GM23338 (cell line): Measurements from ENCODE around the gene CLEC14A. TPM values are rescaled to one million over a fixed set of nuclear protein-coding genes. Genes with fewer than 3 reads are reported as not detected.

ENCODE experiments used
- ATAC-seq: fragments of 200-7000 bp; cut with Tn5 transposase; 3 replicates; pipeline ENCODE4 v1.9.1; 2020
- DNase-seq: peaks from one replicate; pipeline ENCODE4 v3.0.0-alpha.2; 2015; ENCODE audit warnings: low spot score
- H2AFZ ChIP-seq: fragments of 200-600 bp; sonication (generic); 2 replicates; pipeline ENCODE4 v1.8.0; 2016; ENCODE audit warnings: antibody characterized with exemption, mild to moderate bottlenecking, moderate library complexity
- H3F3A ChIP-seq: fragments of 200-600 bp; sonication (generic); replicated peaks from 2 replicates; pipeline ENCODE4 v1.8.0; 2017; ENCODE audit warnings: antibody characterized with exemption, mixed run types, low read depth
- H3K27ac ChIP-seq: fragments of 200-600 bp; sonication (generic); 2 replicates; pipeline ENCODE4 v1.6.1; 2016; ENCODE audit warnings: low read depth
- H3K27me3 ChIP-seq: fragments of 200-600 bp; sonication (generic); 2 replicates; pipeline ENCODE4 v1.8.0; 2016; ENCODE audit warnings: mild to moderate bottlenecking, mixed run types, moderate library complexity; ENCODE audit not compliant: insufficient read depth
- H3K36me3 ChIP-seq: fragments of 200-600 bp; sonication (generic); 2 replicates; pipeline ENCODE4 v1.8.0; 2016; ENCODE audit warnings: mild to moderate bottlenecking; ENCODE audit not compliant: insufficient read depth
- H3K4me1 ChIP-seq: fragments of 200-600 bp; sonication (generic); 2 replicates; pipeline ENCODE4 v1.8.0; 2016; ENCODE audit warnings: mild to moderate bottlenecking, moderate library complexity; ENCODE audit not compliant: insufficient read depth
- H3K4me2 ChIP-seq: fragments of 200-600 bp; sonication (generic); 2 replicates; pipeline ENCODE4 v1.7.1; 2017; ENCODE audit warnings: mixed run types
- H3K4me3 ChIP-seq: fragments of 200-600 bp; sonication (generic); 2 replicates; pipeline ENCODE4 v1.6.1; 2016; ENCODE audit warnings: mixed run types
- H3K79me2 ChIP-seq: fragments of 200-600 bp; sonication (generic); replicated peaks from 2 replicates; pipeline ENCODE4 v1.8.0; 2017; ENCODE audit warnings: mild to moderate bottlenecking; ENCODE audit not compliant: insufficient read depth
- H3K9me2 ChIP-seq: fragments of 200-600 bp; sonication (generic); 2 replicates; pipeline ENCODE4 v1.8.0; 2017; ENCODE audit not compliant: insufficient read depth
- H4K20me1 ChIP-seq: fragments of 200-600 bp; sonication (generic); replicated peaks from 2 replicates; pipeline ENCODE4 v1.8.0; 2017; ENCODE audit warnings: mild to moderate bottlenecking; ENCODE audit not compliant: insufficient read depth
- H3K27ac Mint-ChIP-seq: 2 replicates; pipeline ENCODE4 v1.8.0; 2020; ENCODE audit warnings: inconsistent platforms, mild to moderate bottlenecking, moderate library complexity, mixed read lengths
- H3K27me3 Mint-ChIP-seq: 3 replicates; pipeline ENCODE4 v1.8.0; 2022; ENCODE audit warnings: low read depth, mild to moderate bottlenecking, moderate library complexity, mixed read lengths, inconsistent platforms; ENCODE audit not compliant: insufficient read depth, poor library complexity
- H3K36me3 Mint-ChIP-seq: 3 replicates; pipeline ENCODE4 v1.8.0; 2021; ENCODE audit warnings: low read depth, mild to moderate bottlenecking, inconsistent platforms, moderate library complexity, mixed read lengths
- H3K4me1 Mint-ChIP-seq: 3 replicates; pipeline ENCODE4 v1.8.0; 2020; ENCODE audit warnings: mild to moderate bottlenecking, inconsistent platforms, mixed read lengths
- H3K4me3 Mint-ChIP-seq: 3 replicates; pipeline ENCODE4 v1.8.0; 2021; ENCODE audit warnings: moderate library complexity, mild to moderate bottlenecking, inconsistent platforms, mixed read lengths
- H3K9me3 Mint-ChIP-seq: 3 replicates; pipeline ENCODE4 v1.8.0; 2020; ENCODE audit warnings: moderate library complexity, mild to moderate bottlenecking, inconsistent platforms, mixed read lengths
- CREB1 ChIP-seq: fragments of 250-450 bp; sonication (Bioruptor Pico); IDR thresholded peaks from 2 replicates; pipeline ENCODE4 v1.5.0; 2020; ENCODE audit warnings: low read depth, mild to moderate bottlenecking, moderate library complexity
- CTCF ChIP-seq, 2 experiments: fragments of 200-600 bp in 1 of 2; sonication (generic) in 1 of 2; conservative IDR thresholded peaks; 2 replicates each; pipeline versions ENCODE4 v1.5.1 to v1.6.1; 2016 to 2017; ENCODE audit warnings: antibody characterized with exemption in 2 of 2, low read depth in 2 of 2, mild to moderate bottlenecking in 2 of 2, moderate library complexity in 1 of 2
- ETS1 ChIP-seq: IDR thresholded peaks from 2 replicates; pipeline ENCODE4 v1.6.1; 2016; ENCODE audit warnings: antibody characterized with exemption
- EZH2 ChIP-seq: fragments of 200-600 bp; sonication (generic); IDR thresholded peaks from one replicate; pipeline ENCODE4 v1.8.0; 2017; ENCODE audit warnings: antibody characterized with exemption, mild to moderate bottlenecking, low read depth; ENCODE audit not compliant: unreplicated experiment
- EZH2phosphoT487 ChIP-seq: fragments of 200-600 bp; sonication (generic); IDR thresholded peaks from one replicate; pipeline ENCODE4 v1.8.1; 2018; ENCODE audit warnings: antibody characterized with exemption; ENCODE audit not compliant: unreplicated experiment
- STAT1 ChIP-seq: IDR thresholded peaks from one replicate; pipeline ENCODE4 v1.6.1; 2016; ENCODE audit warnings: antibody characterized with exemption; ENCODE audit not compliant: unreplicated experiment
- ZNF114 ChIP-seq: fragments of 250-450 bp; sonication (Bioruptor Pico); IDR thresholded peaks from 2 replicates; pipeline ENCODE4 v1.5.0; 2020; ENCODE audit warnings: mild to moderate bottlenecking, moderate library complexity
- ZNF331 ChIP-seq: fragments of 250-450 bp; sonication (Bioruptor Pico); IDR thresholded peaks from 2 replicates; pipeline ENCODE4 v1.5.0; 2020; ENCODE audit warnings: low read depth, mild to moderate bottlenecking, moderate library complexity
- ZNF462 ChIP-seq: fragments of 250-450 bp; sonication (Bioruptor Pico); IDR thresholded peaks from 2 replicates; pipeline ENCODE4 v1.5.0; 2020; ENCODE audit warnings: mild to moderate bottlenecking, moderate library complexity
- polyA plus RNA-seq: library from polyadenylated mRNA; unstranded; fragments of >200 nt; fragmentation: Nextera tagmentation; extraction: Ambion mirVana; gene quantifications from 2 replicates; pipeline ENCODE4 v1.2.1, GENCODE V29; 2016
- total RNA-seq: library from RNA; depleted of rRNA; stranded (reverse); fragments of >200 nt; shearing (Covaris generic); gene quantifications from 2 replicates; pipeline ENCODE4 v1.2.3, GENCODE V29; 2014

CLEC14A gene
- total and polyA plus RNA-seq, 2 experiments from 2014 or later: not detected

GRCh38 chr14:38250331-38250730 is 5.6 kb downstream of the CLEC14A start:
- peaks cover 26% of the 10 kb centered on the region for H3K27me3 Mint-ChIP-seq
- H3K27ac Mint-ChIP-seq: no peak overlapping the region
- no peaks in the 10 kb centered on the region for H3K36me3 Mint-ChIP-seq
- peaks cover 89% of the 10 kb centered on the region for H3K27me3 ChIP-seq
- H3K9me2 ChIP-seq: no peaks in the 10 kb centered on the region
- H4K20me1 ChIP-seq: no peaks in the 10 kb centered on the region
- no peak for TF ChIP-seq EZH2
- no peak for TF ChIP-seq STAT1
- no peak for TF ChIP-seq CTCF (conservative IDR thresholded peaks at IDR 0.05; ENCODE audit: low read depth in 2 of 2)
- TF ChIP-seq EZH2phosphoT487: no peak
- no peak for TF ChIP-seq CREB1 (CRISPR knock-in tag)
- no peak for TF ChIP-seq ZNF462 (CRISPR knock-in tag)
- TF ChIP-seq ETS1: no peak
- TF ChIP-seq ZNF331 (CRISPR knock-in tag): no peak
- no peak for TF ChIP-seq ZNF114
- no peaks in the 10 kb centered on the region for H3K79me2 ChIP-seq
- DNase-seq (no peak), ATAC-seq (no peak)
- no peaks in the 10 kb centered on the region for H3F3A ChIP-seq
- H2AFZ ChIP-seq: no peak overlapping the region
- no peaks in the 10 kb centered on the region for H3K36me3 ChIP-seq
- H3K4me3 ChIP-seq: no peak overlapping the region
- peaks cover 7% of the 10 kb centered on the region; the same call in 1 of the 2 replicates for H3K4me1 ChIP-seq
- no peak overlapping the region for H3K4me2 ChIP-seq
- peaks cover 10% of the 10 kb centered on the region; the same call in 2 of the 3 replicates for H3K4me1 Mint-ChIP-seq
- no peak overlapping the region for H3K4me3 Mint-ChIP-seq
- no peaks in the 10 kb centered on the region for H3K9me3 Mint-ChIP-seq
- H3K27ac ChIP-seq: no peak overlapping the region
